Activated T-helper 2 cell treated with anti-CD3 and anti-CD28 coated beads, Interferon-gamma antibody, Interleukin-2, Interleukin-4, amounts not matched to agents 10 μg/mL and 5 μg/mL and 100 μg/mL, durations not matched to agents 14 hours and 24 hours and 36 hours (primary cell): ENCODE data around the gene MDGA2. TPM values are rescaled to one million over a fixed set of nuclear protein-coding genes. Genes with fewer than 3 reads are reported as not detected.
"Not testable (repeated sequence)": the region's sequence is repeated elsewhere in the genome, so short reads cannot be mapped to it uniquely, and the experiment has no call there.

Source experiments
- DNase-seq: peaks from one replicate; pipeline ENCODE4 v3.0.0; 2021; ENCODE audit warnings: low spot score
- H3K27ac Mint-ChIP-seq: one replicate; pipeline ENCODE4 v1.8.0; 2021; ENCODE audit warnings: mixed read lengths
- H3K27me3 Mint-ChIP-seq: one replicate; pipeline ENCODE4 v1.8.0; 2021; ENCODE audit warnings: low read depth, mixed read lengths
- H3K36me3 Mint-ChIP-seq: one replicate; pipeline ENCODE4 v1.8.0; 2021; ENCODE audit warnings: low read depth, mixed read lengths
- H3K4me1 Mint-ChIP-seq: one replicate; pipeline ENCODE4 v1.8.0; 2021; ENCODE audit warnings: low read depth, mixed read lengths
- H3K4me3 Mint-ChIP-seq: one replicate; pipeline ENCODE4 v1.8.0; 2021; ENCODE audit warnings: low read depth, mild to moderate bottlenecking, moderate library complexity, mixed read lengths
- H3K9me3 Mint-ChIP-seq: one replicate; pipeline ENCODE4 v1.8.0; 2021; ENCODE audit warnings: mixed read lengths
- intact Hi-C: fragments of 100-400 bp; cut with micrococcal nuclease; formaldehyde crosslinking; loops from one replicate; pipeline ENCODE4 v1.15.1; 2023
- total RNA-seq: library from RNA; stranded (reverse); gene quantifications from 2 replicates; pipeline ENCODE4 v1.2.3, GENCODE V29; 2022

MDGA2 gene
- total RNA-seq, 1 donor from 2014 or later: not detected

DNA sequence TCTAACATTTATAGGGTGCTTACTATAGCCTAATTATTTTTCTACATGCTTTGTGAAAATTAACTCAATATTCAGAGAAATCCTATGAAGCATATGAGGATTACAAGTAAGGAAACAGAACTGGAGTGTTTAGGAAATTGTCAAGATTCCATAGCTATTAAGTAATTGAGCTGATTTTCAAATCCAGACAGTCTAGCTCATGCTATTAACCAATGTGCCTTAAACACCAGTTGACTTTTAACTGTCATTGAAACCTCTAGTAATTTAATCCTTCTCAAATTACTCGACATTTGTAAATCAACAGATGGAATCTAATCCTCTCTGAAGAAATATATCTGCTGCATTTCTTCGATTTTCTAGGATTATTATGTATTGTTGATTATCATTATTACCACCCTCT is 488.9 kb downstream of the MDGA2 start:
- Mint-ChIP-seq H3K27ac (no peak overlapping the region), H3K27me3 (no peaks in the 10 kb centered on the region), H3K9me3 (peaks cover 9% of the 10 kb centered on the region), H3K4me1 (no peaks in the 10 kb centered on the region), H3K4me3 (no peak overlapping the region), H3K36me3 (no peaks in the 10 kb centered on the region)
- intact Hi-C loops: no loop called here
- no peak for DNase-seq

DNA sequence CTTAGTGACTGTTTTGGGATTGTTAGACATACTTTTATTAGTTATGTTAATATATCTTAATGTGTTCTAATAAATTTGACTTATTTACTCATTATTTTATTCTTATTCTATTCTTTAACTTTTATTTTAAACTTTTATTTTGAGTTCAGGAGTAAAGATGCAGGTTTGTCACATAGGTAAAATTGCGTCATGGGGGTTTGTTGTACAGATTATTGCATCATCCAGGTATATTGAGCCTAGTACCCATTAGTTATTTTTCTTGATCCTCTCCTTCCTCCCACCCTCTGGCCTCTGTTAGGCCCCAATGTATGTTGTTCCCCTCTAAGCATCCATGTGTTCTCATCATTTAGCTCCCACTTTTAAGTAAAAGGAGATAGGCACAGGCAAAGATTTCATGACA is 495.5 kb downstream of the MDGA2 start:
- Mint-ChIP-seq H3K4me3 (no peak overlapping the region), H3K9me3 (peaks cover 18% of the 10 kb centered on the region), H3K27ac (no peak overlapping the region), H3K36me3 (no peaks in the 10 kb centered on the region), H3K27me3 (no peaks in the 10 kb centered on the region), H3K4me1 (no peaks in the 10 kb centered on the region)
- no peak for DNase-seq
- intact Hi-C loops: no loop called here

DNA sequence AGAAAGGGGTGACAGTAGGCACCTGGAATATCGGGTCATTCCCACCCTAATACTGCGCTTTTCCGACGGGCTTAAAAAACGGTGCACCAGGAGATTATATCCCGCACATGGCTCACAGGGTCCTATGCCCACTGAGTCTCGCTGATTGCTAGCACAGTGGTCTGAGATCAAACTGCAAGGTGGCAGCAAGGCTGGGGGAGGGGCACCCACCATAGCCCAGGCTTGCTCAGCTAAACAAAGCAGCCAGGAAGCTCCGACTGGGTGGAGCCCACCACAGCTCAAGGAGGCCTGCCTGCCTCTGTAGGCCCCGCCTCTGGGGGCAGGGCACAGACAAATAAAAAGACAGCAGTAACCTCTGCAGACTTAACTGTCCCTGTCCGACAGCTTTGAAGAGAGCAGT is 503.5 kb downstream of the MDGA2 start:
- H3K27me3 Mint-ChIP-seq, DNase-seq, H3K4me3 Mint-ChIP-seq, H3K4me1 Mint-ChIP-seq, intact Hi-C loops, H3K36me3 Mint-ChIP-seq, H3K27ac Mint-ChIP-seq: not testable (repeated sequence)
- H3K9me3 Mint-ChIP-seq: peaks cover 16% of the 10 kb centered on the region

DNA sequence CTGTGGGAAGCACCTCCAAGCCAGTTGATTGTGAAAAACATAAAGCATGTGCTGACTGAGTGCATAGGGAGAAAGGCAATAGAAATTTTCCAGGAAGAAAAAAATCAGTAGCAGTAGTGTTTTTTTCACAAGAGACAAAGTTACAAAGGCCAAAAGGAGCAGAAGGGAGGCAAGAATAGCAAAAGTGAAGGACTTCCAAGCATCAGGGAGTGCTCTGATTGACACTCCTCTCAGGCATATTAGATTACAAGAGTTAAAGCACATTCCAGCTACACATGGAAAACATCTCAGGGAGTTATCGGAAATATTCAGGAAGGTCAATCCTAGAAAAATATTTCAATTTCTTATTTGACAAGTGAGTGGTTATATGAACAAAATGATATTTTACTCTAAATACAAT is 508.0 kb downstream of the MDGA2 start:
- Mint-ChIP-seq H3K27me3 (no peaks in the 10 kb centered on the region), H3K27ac (no peak overlapping the region), H3K4me1 (no peaks in the 10 kb centered on the region), H3K36me3 (no peaks in the 10 kb centered on the region), H3K4me3 (no peak overlapping the region), H3K9me3 (peaks cover 15% of the 10 kb centered on the region)
- no peak for DNase-seq
- intact Hi-C loops: no loop called here

DNA sequence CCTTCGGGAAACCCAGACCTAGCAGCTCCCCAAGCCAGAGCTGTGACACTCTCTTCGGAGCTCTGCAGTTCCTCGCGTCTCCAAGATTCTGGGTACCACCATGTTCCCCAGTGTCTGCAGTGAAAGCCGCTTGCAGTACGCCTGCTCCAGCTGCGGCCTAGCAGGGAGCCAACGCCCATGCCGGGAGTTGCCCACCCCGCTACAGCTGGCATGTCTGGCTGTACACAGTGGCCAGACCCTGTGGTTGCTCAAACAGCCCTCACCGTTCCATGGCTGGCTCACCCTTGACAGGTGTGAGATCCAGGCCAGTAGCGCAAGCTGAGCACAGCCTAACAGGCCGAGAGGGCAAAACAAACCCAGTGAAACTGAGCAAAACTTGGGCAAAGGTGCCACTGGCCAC is 520.0 kb downstream of the MDGA2 start:
- intact Hi-C loops: no loop called here
- no peak for DNase-seq
- no peak overlapping the region for H3K27ac Mint-ChIP-seq
- H3K9me3 Mint-ChIP-seq: peaks cover 28% of the 10 kb centered on the region
- H3K36me3 Mint-ChIP-seq: no peaks in the 10 kb centered on the region
- H3K4me1 Mint-ChIP-seq: no peaks in the 10 kb centered on the region
- no peaks in the 10 kb centered on the region for H3K27me3 Mint-ChIP-seq
- no peak overlapping the region for H3K4me3 Mint-ChIP-seq

DNA sequence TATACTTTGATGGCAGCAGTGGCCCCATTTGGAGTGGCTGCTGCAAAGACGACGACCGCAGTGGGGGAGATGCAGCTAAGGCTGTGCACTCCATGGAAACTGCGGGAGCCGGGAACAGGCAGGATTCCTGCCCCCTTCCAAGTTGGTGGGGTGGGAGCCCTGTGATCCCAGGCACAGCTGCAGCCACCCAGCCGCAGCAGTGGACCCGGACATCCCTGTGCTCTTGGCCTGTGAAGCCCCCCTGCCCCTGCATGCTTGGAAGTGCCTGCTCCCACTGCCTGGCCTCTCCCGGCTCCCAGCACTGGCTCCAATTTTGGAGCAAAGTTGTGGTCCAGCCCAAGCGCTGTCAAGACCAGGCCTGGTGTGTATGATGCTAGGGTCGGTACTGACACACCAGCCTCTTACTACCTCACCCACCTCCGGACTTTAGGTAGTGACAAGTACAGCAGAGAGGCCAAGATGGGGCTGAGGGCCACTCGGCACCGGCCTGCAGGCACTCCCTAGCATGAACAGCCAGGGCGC is 521.1 kb downstream of the MDGA2 start:
- Mint-ChIP-seq H3K9me3 (peaks cover 29% of the 10 kb centered on the region), H3K27ac (no peak overlapping the region), H3K4me1 (no peaks in the 10 kb centered on the region), H3K27me3 (no peaks in the 10 kb centered on the region), H3K36me3 (no peaks in the 10 kb centered on the region), H3K4me3 (no peak overlapping the region)
- DNase-seq: no peak
- intact Hi-C loops: no loop called here

DNA sequence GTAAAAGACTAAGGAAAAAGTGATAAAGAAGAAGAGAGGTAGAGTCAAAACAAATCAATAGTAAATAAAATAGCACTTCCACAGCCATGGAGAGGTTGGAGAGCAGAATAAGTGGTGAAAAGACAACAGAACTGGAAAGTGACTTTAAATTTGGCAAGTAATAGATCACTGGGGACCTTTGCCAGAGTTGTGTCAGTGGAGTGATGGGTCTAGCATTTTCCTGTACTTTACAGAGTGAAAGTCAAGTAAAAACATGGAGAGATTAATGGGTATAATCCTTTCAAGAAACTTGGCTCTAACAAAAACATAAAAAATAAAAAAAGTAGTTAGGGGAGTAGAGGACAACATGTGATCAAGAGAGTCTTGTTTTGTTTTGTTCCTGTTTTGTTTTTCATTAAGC is 521.7 kb downstream of the MDGA2 start:
- intact Hi-C loops: no loop called here
- no peaks in the 10 kb centered on the region for H3K4me1 Mint-ChIP-seq
- no peak overlapping the region for H3K27ac Mint-ChIP-seq
- H3K9me3 Mint-ChIP-seq: peaks cover 28% of the 10 kb centered on the region
- no peak for DNase-seq
- H3K4me3 Mint-ChIP-seq: no peak overlapping the region
- no peaks in the 10 kb centered on the region for H3K27me3 Mint-ChIP-seq
- H3K36me3 Mint-ChIP-seq: no peaks in the 10 kb centered on the region

DNA sequence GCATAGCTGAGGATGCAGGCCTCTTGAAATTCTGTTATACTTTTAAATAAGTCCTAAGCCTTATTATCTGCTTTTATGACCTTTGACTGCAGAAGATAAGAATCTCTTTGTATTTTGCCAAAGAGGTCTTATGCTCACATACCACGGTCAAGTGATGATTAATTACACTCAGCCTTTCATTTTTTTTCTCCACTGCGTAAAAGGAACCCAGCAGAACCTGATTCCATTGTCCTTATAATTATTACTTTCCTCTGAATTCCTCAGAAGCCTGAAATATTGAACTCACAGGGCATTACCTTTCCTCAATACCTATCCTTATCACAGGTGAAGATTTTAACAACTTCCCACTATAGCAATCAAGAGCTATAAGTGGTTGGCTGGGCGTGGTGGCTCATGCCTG is 525.1 kb downstream of the MDGA2 start:
- Mint-ChIP-seq H3K36me3 (no peaks in the 10 kb centered on the region), H3K9me3 (peaks cover 28% of the 10 kb centered on the region), H3K27me3 (no peaks in the 10 kb centered on the region), H3K4me3 (no peak overlapping the region), H3K27ac (no peak overlapping the region), H3K4me1 (no peaks in the 10 kb centered on the region)
- intact Hi-C loops: no loop called here
- no peak for DNase-seq

DNA sequence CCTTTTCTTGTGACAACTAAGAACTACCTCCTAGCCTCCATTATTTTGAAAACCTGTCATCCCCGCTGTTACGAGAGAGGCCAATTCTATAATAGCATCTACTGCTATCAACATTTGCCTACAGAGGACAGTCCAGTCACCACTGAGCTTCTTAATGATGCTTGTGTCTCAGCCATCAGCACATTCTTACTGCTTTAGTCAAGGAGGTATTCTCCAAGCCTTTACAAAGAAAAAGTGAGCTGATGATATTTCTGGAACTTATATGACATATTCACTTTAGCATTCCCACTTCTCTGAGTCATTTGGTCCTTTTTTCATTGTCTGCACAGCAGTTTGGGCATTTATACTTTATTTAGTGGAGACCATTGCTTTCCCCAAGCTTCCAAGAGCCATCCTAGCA is 526.1 kb downstream of the MDGA2 start:
- intact Hi-C loops: no loop called here
- Mint-ChIP-seq H3K27me3 (no peaks in the 10 kb centered on the region), H3K36me3 (no peaks in the 10 kb centered on the region), H3K9me3 (peaks cover 25% of the 10 kb centered on the region), H3K27ac (no peak overlapping the region), H3K4me1 (no peaks in the 10 kb centered on the region), H3K4me3 (no peak overlapping the region)
- DNase-seq: no peak

DNA sequence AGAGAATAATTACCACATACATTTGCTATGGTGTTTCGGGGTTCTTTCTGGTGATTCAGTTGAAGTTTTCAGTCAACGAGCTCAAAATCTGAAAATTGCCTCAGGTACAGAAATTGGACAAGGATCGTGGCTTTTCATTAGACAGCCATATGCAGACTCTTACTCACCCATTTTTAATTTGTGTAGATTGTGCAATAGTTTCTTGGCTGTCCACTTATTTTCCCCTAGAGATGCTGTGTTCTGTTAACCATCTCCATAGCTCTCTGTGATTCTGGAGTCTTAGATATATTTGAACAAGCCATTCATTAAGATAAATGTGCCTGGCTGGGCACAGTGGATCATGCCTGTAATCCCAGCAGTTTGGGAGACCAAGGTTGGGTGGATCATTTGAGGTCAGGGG is 526.7 kb downstream of the MDGA2 start:
- H3K4me3 Mint-ChIP-seq: no peak overlapping the region
- intact Hi-C loops: no loop called here
- no peaks in the 10 kb centered on the region for H3K36me3 Mint-ChIP-seq
- H3K9me3 Mint-ChIP-seq: peaks cover 21% of the 10 kb centered on the region
- no peaks in the 10 kb centered on the region for H3K27me3 Mint-ChIP-seq
- H3K27ac Mint-ChIP-seq: no peak overlapping the region
- no peak for DNase-seq
- no peaks in the 10 kb centered on the region for H3K4me1 Mint-ChIP-seq

DNA sequence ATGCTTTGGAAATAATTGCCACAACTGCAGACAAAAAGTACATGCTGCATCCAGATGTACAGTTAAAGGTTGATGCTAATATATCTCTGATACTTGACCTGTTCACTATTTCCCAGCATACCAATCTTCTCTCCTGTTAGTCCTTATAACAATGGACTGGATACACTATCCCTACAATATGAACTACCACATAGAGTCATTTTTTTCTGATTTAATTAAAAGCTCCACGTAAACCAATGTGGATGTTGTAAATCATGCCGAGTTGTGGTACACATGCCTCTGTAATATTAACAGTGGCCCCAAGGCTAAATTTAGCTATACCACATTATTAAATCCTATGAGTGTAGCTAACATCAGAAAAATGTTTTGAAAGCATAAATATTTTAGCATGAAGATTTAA is 554.8 kb downstream of the MDGA2 start:
- Mint-ChIP-seq H3K27me3 (no peaks in the 10 kb centered on the region), H3K27ac (no peak overlapping the region), H3K4me1 (no peaks in the 10 kb centered on the region), H3K4me3 (no peak overlapping the region), H3K36me3 (no peaks in the 10 kb centered on the region), H3K9me3 (peaks cover 19% of the 10 kb centered on the region)
- DNase-seq: no peak
- intact Hi-C loops: no loop called here

DNA sequence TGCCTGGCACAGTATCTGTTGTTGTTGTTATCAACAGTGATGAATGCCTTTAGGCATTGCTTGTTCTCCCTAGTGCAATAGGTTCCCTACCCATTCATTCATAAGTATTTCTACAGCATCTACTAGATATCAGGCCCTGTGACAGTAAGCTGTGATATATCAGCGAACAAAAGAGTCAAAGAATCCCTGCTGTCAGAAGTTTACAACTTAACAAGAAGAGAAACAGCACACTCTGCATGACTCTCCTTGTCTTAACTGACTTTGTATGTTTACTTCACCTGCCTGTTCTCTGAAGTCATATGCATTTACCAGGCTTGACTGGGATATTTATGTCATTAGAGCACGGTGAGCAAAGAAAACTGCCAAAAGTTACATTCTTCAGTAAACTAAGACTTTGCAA is 571.6 kb downstream of the MDGA2 start:
- intact Hi-C loops: no loop called here
- Mint-ChIP-seq H3K9me3 (peaks cover 32% of the 10 kb centered on the region), H3K27me3 (no peaks in the 10 kb centered on the region), H3K36me3 (no peaks in the 10 kb centered on the region), H3K4me3 (no peak overlapping the region), H3K27ac (no peak overlapping the region), H3K4me1 (no peaks in the 10 kb centered on the region)
- DNase-seq: no peak

DNA sequence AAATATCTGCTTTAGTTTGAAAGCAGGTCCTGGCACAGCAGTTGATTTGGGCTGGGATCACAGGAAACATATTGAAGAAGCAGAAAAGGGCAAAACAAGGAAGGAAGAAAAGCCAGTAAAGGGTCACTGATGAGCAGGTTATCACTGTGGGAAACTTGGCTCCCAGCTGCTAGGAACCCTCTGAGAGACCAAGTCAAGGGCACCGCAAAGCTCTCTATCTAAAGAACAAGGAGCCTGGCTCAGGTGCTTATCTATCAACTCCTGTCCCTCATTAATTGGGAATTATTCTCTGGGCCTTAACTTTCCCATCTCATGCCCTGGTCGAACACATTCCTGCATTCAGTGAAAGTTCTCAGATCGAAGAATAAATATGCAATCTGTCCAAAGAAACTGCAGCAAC is 572.9 kb downstream of the MDGA2 start:
- Mint-ChIP-seq H3K27ac (no peak overlapping the region), H3K4me1 (no peaks in the 10 kb centered on the region), H3K9me3 (peaks cover 29% of the 10 kb centered on the region), H3K36me3 (no peaks in the 10 kb centered on the region), H3K27me3 (no peaks in the 10 kb centered on the region), H3K4me3 (no peak overlapping the region)
- intact Hi-C loops: no loop called here
- no peak for DNase-seq

DNA sequence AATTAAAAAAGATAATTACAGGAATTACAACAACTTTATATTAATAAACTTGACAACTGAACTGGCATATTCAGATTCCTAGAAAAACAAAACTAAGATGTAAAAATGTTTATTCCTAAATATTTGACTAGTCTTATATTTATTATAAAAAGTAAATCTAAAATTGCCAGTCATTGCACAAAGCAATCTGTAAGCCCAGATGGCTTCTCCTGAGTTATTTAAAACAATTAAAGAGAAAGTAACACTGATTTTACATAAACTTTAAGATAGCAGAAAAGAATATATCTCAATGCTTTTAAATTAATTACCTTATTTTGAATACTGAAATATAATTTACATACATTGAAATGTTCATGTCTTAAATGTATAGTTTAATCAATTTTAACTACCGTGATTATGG is 589.7 kb downstream of the MDGA2 start:
- Mint-ChIP-seq H3K4me1 (no peaks in the 10 kb centered on the region), H3K36me3 (no peaks in the 10 kb centered on the region), H3K27me3 (no peaks in the 10 kb centered on the region), H3K4me3 (no peak overlapping the region), H3K27ac (no peak overlapping the region), H3K9me3 (peaks cover 18% of the 10 kb centered on the region)
- intact Hi-C loops: no loop called here
- DNase-seq: no peak
